ENCODE results near the gene ANO7.
"Not testable (repeated sequence)": the region's sequence is repeated elsewhere in the genome, so short reads cannot be mapped to it uniquely, and the experiment has no call there.

ANO7 gene

DNA sequence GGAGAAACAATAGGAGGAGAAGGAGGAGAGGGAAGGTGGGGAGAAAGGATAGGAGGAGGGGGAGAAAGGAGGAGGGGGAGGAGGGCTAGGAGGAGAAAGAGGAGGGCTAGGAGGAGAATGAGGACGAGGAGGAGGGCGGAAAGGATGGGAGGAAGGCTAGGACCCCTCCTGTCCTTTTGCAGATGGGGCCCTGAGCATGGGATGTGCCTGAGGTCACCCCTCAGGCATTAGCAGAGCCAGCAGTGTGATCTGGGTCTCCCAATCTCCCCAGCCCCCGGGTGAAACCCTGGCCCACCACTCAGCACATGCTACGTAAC is 601 bp upstream of the ANO7 start:
- Mint-ChIP-seq H3K4me3 (no peak overlapping the region), H3K27ac (no peak overlapping the region), H3K27me3 (no peaks in the 10 kb centered on the region), H3K4me1 (ENCODE audit: low read depth in 2 of 2) (no peaks in the 10 kb centered on the region), H3K36me3 (ENCODE audit: insufficient read depth) (peaks cover under 1% of the 10 kb centered on the region), H3K9me3 (no peaks in the 10 kb centered on the region)
- DNase-seq (no peak), ATAC-seq (replicated peaks) (no peak)

DNA sequence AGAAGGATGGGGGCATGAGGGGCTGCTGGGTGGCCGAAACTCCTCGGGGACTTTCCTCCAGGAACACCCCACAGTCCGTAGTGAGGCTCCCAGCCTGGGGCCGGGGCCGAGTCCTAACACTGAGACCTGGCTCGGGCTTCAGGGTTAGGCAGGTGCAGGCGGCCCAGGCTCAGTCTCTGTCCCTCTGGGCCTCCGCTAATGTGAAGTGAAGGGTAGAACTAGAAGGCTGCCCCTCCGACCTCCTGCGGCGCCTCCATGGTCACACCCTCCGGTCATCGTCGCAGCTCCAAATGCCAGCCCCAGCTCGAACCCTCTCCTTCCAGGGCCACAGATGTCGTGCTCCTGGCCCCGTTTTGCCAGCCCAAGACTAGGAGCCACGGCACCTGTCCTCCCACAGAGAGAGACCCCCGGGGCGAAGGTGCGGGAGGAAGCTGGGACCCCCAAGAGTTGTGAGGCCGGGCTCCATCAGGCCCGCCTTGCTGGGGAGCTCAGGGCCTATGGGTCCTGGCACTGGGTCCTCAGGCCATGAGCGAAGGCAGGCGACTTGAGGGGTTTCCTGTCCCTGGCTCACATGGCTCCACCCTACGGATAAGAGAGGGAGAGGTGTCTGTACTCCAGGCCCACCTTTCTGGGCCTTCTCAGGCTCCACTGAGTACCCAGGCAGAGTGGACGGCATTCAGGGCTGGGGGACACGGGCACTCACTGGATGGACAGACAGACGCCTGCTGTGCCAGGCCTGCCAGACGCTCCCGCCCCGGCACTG is 797 bp downstream of the ANO7 start:
- no peak overlapping the region for H3K4me3 Mint-ChIP-seq
- H3K36me3 Mint-ChIP-seq (ENCODE audit: insufficient read depth), result no peaks in the 10 kb centered on the region
- no peak overlapping the region for H3K27ac Mint-ChIP-seq
- no peak for ATAC-seq (replicated peaks)
- H3K4me1 Mint-ChIP-seq (ENCODE audit: low read depth in 2 of 2), result no peaks in the 10 kb centered on the region
- H3K27me3 Mint-ChIP-seq, result no peaks in the 10 kb centered on the region
- no peak for DNase-seq
- no peaks in the 10 kb centered on the region for H3K9me3 Mint-ChIP-seq

DNA sequence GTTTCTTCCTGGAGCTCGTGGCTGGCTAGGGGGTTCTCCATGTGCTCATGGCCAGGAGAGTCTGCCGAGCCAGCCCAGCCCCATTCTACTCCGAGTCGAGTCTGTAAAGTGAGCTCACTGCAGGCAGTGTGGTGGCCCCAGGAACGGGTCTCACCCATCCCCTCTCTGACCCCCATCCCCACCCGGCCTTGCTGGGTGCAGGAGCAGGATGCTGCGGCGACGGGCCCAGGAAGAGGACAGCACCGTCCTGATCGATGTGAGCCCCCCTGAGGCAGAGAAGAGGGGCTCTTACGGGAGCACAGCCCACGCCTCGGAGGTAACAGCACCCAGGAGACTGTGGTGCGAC is 1.4 kb downstream of the ANO7 start:
- Mint-ChIP-seq H3K27ac (no peak overlapping the region), H3K27me3 (no peaks in the 10 kb centered on the region), H3K9me3 (no peaks in the 10 kb centered on the region), H3K4me1 (ENCODE audit: low read depth in 2 of 2) (no peaks in the 10 kb centered on the region), H3K4me3 (no peak overlapping the region), H3K36me3 (ENCODE audit: insufficient read depth) (no peaks in the 10 kb centered on the region)
- ATAC-seq (replicated peaks) (no peak), DNase-seq (no peak)

DNA sequence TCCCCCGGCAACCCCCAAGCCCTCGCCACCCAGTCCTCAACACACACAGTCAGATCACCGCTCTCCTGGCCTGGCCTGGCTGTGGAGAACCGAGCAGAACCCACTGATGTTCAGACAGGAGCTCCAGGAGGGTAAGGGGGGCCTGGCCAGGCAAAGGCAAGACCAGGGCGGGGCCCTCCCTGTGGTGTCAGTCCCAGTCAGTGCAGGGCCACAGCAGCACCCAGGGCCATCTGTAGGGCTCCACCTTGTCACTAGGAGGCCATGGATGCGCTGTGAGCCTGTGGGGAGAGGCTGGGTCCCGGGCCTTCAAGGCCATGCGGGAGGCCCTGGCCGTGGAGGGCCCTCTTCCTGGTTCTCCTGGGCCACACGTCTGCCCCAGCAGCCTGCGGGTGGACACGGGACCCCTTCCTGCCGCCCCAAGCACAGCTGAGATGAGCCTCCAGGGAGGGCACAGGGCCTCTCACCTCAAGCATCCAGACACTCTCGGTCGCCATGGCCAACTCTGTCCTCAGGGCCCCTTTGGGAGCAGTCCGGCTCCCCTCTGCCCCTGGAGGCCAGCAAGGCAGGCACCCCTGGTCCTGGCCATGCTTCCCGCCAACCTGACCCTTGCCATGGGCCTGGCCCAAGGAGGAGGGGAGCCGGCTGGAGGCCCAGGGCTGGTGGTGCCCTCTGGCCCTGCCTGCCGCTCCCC is 2.0 kb downstream of the ANO7 start:
- H3K4me3 Mint-ChIP-seq, result no peak overlapping the region
- no peak overlapping the region for H3K27ac Mint-ChIP-seq
- H3K9me3 Mint-ChIP-seq, result no peaks in the 10 kb centered on the region
- DNase-seq (no peak), ATAC-seq (replicated peaks) (no peak)
- H3K27me3 Mint-ChIP-seq, result no peaks in the 10 kb centered on the region
- H3K36me3 Mint-ChIP-seq (ENCODE audit: insufficient read depth), result no peaks in the 10 kb centered on the region
- H3K4me1 Mint-ChIP-seq (ENCODE audit: low read depth in 2 of 2), result no peaks in the 10 kb centered on the region

DNA sequence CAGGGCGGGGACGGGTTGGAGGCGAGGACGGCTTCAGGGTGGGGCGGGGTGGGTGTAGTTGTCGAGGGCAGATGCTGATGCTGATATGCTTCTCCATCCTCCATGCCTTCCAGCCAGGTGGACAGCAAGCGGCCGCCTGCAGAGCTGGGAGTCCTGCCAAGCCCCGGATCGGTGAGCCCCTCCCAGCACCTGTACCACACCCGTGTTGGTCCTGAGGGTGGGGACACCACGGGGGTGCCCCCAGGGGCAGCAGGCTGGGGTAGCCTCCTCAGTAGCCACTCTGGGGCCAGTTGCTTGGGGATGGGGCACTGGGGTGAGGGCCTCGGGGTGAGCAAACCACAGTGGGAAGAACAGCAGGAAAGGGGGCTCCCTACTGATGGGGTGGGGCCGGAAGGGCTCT is 2.6 kb downstream of the ANO7 start:
- DNase-seq (no peak), ATAC-seq (replicated peaks) (no peak)
- no peak overlapping the region for H3K4me3 Mint-ChIP-seq
- no peaks in the 10 kb centered on the region for H3K4me1 Mint-ChIP-seq (ENCODE audit: low read depth in 2 of 2)
- H3K27ac Mint-ChIP-seq, result no peak overlapping the region
- no peaks in the 10 kb centered on the region for H3K27me3 Mint-ChIP-seq
- H3K36me3 Mint-ChIP-seq (ENCODE audit: insufficient read depth), result no peaks in the 10 kb centered on the region
- no peaks in the 10 kb centered on the region for H3K9me3 Mint-ChIP-seq

DNA sequence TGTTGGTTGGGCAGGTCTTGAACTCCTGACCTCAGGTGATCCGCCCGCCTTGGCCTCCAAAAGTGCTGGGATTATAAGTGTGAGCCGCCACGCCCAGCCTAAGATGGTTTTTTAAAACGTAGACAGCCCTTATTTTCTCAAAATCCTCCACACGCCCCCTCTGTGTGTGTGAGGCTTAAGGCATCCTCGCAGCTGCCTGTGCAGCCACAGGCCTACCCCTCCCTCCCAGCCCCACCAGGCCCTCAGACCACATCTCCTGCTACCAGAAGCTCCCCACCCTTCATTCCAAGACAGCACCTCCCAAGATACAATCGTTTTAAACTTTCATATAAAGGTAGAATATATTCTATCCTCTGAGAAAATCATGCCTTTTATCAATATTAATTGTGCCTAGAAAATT is 4.8 kb downstream of the ANO7 start:
- Mint-ChIP-seq H3K9me3 (no peaks in the 10 kb centered on the region), H3K4me3 (no peak overlapping the region), H3K27me3 (no peaks in the 10 kb centered on the region), H3K27ac (no peak overlapping the region), H3K4me1 (ENCODE audit: low read depth in 2 of 2) (no peaks in the 10 kb centered on the region), H3K36me3 (ENCODE audit: insufficient read depth) (no peaks in the 10 kb centered on the region)
- ATAC-seq (replicated peaks), result no peak
- no peak for DNase-seq

DNA sequence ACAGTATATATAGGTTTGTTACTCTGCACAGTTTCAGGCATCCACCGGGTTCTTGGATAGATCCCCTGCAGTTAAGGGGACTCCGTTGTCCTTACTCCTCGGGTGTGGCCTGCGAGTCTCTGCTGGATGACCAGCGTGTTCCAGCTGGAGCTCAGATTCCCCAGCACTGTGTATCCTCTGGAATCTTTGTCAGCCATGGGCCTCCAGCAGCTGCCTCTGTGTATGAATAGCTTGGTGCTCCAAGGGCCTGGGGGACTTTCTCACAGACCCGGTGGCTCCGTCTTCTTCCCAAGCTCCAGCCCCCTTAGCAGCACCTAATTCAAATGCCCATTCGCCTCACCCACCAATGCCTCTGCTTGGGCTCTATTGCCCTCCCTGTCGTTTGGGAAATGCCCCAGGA is 6.3 kb downstream of the ANO7 start:
- ATAC-seq (replicated peaks) (no peak), DNase-seq (no peak)
- no peak overlapping the region for H3K4me3 Mint-ChIP-seq
- no peaks in the 10 kb centered on the region for H3K9me3 Mint-ChIP-seq
- H3K4me1 Mint-ChIP-seq (ENCODE audit: low read depth in 2 of 2), result no peaks in the 10 kb centered on the region
- peaks cover under 1% of the 10 kb centered on the region for H3K36me3 Mint-ChIP-seq (ENCODE audit: insufficient read depth)
- no peak overlapping the region for H3K27ac Mint-ChIP-seq
- H3K27me3 Mint-ChIP-seq, result no peaks in the 10 kb centered on the region

DNA sequence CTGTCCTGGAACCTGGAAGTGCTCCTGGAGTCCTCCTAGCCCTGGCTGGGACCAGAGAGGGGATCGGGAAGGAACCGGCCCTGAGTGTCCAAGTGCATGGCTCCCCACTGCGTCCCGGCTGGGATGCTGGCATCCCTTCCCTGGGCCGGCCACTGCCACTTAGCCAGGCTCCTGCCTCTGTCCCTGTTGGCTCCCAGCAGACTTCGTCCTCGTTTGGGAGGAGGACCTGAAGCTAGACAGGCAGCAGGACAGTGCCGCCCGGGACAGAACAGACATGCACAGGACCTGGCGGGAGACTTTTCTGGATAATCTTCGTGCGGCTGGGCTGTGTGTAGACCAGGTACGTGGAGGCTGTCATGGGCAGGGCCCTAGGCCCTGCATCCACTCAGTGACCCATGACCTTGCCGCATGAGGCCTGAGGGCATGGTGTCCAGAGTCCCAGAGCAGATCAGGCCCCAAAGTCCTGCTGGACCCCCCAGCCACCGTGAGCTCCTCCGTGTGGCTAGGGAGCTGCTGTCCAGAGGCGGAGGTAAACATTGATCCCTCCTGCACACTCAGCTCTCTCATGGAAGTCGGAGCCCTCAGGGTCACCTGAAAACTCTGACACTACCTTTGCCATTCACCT is 7.1 kb downstream of the ANO7 start:
- Mint-ChIP-seq H3K4me1 (ENCODE audit: low read depth in 2 of 2) (no peaks in the 10 kb centered on the region), H3K27me3 (no peaks in the 10 kb centered on the region), H3K36me3 (ENCODE audit: insufficient read depth) (peaks cover 3% of the 10 kb centered on the region), H3K27ac (no peak overlapping the region), H3K9me3 (no peaks in the 10 kb centered on the region), H3K4me3 (no peak overlapping the region)
- DNase-seq (no peak), ATAC-seq (replicated peaks) (no peak)

DNA sequence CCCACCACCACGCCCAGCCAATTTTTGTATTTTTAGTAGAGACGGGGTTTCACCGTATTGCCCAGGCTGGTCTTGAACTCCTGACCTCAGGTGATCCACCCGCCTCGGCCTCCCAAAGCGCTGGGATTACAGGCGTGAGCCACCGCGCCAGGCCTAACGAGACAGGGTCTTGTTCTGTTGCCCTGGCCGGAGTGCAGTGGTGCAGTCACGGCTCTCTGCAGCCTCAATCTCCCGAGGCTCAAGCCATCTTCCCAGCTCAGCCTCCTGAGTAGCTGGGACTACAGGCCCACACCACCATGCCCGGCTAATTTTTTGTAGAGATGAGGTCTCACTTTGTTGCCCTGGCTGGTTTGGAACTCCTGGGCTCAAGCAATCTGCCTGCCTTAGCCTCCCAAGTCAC is 8.8 kb downstream of the ANO7 start:
- not testable (repeated sequence) for ATAC-seq (replicated peaks); H3K27me3 Mint-ChIP-seq; H3K4me1 Mint-ChIP-seq (ENCODE audit: low read depth in 2 of 2); H3K27ac Mint-ChIP-seq; DNase-seq; H3K36me3 Mint-ChIP-seq (ENCODE audit: insufficient read depth); H3K9me3 Mint-ChIP-seq; H3K4me3 Mint-ChIP-seq

DNA sequence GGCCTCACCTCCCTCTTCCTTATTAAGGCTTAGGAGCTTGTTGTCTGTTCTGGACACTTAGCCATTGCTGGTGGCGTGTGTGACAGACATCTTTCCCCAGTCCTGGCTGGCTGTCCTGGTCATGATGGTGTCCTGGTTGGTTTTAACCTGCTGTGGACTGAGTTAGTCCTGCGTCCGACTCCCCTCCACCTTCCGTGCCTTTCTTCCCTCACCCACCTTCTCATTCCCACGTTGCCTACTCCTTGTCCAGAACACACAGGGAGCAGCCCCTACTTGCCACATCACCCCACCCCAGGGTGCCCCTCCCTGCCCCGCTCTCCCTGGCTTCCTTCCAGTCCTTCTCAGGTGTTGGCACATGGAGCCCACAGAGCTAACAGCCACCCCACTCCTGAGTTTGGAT is 9.5 kb downstream of the ANO7 start:
- Mint-ChIP-seq H3K4me3 (no peak overlapping the region), H3K27ac (no peak overlapping the region), H3K36me3 (ENCODE audit: insufficient read depth) (peaks cover 3% of the 10 kb centered on the region), H3K4me1 (ENCODE audit: low read depth in 2 of 2) (no peaks in the 10 kb centered on the region), H3K27me3 (no peaks in the 10 kb centered on the region), H3K9me3 (no peaks in the 10 kb centered on the region)
- ATAC-seq (replicated peaks) (no peak), DNase-seq (no peak)

DNA sequence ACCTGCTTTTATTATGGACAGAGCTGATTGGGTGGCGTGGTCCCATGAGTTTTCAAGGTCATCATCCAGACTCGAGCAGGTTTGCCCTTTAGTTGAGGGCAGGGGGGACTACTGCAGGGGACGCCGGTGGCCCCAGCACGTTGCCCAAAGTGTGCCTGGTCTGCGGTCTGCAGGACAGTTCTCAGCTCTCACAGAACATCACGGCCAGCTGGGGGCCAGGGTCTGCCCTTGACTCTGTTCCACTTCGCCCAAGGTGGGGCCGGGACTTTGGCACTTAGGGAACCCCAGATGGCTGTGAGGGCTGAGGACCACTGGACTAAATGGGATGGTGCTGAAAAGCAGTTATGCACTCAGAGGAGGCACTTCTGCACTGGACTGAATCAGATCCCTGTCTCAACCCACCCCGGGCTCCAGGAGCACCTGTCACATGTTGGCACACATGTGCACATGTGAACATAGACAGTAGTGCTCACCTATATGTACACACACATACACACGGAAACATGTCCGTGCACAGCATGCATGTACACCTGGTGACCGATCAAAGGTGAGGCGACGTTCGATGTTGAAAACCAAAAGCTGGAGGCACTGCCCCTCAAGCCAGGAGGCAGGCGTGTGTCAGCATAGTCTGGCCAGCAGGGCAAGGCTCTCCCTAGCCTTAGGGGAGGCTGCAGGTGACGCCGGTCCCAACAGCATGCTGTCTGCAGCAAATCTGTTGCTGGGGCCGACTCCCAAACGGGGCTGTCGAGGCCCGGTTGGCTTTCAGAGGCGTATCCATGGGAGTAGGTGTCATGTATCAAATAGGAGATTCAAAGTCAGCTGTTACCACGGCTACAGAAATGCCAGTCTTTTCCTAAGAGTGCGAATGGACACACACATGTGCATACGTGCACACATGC is 10.2 kb downstream of the ANO7 start:
- ATAC-seq (replicated peaks) (no peak), DNase-seq (no peak)
- no peak overlapping the region for H3K4me3 Mint-ChIP-seq
- H3K9me3 Mint-ChIP-seq, result no peaks in the 10 kb centered on the region
- H3K27ac Mint-ChIP-seq, result no peak overlapping the region
- H3K27me3 Mint-ChIP-seq, result no peaks in the 10 kb centered on the region
- peaks cover 3% of the 10 kb centered on the region for H3K36me3 Mint-ChIP-seq (ENCODE audit: insufficient read depth)
- no peaks in the 10 kb centered on the region for H3K4me1 Mint-ChIP-seq (ENCODE audit: low read depth in 2 of 2)

DNA sequence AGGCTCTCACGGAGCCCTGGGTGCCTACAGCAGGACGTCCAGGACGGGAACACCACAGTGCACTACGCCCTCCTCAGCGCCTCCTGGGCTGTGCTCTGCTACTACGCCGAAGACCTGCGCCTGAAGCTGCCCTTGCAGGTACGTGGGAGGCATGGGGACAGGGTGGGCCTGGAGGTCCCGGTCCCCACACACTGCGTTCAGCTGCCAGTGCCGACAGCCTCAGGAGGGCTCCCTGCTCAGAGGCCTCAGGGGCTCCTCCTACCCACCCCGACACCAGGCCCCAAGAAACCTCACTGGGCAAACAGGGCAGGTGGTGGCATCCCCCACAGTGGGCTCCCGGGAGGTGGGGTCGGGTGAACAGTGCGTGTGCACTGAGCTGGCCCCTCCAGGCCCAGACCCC is 10.8 kb downstream of the ANO7 start:
- H3K36me3 Mint-ChIP-seq (ENCODE audit: insufficient read depth), result peaks cover 3% of the 10 kb centered on the region
- no peak for ATAC-seq (replicated peaks)
- no peak overlapping the region for H3K4me3 Mint-ChIP-seq
- no peaks in the 10 kb centered on the region for H3K9me3 Mint-ChIP-seq
- H3K4me1 Mint-ChIP-seq (ENCODE audit: low read depth in 2 of 2), result no peaks in the 10 kb centered on the region
- no peak overlapping the region for H3K27ac Mint-ChIP-seq
- no peaks in the 10 kb centered on the region for H3K27me3 Mint-ChIP-seq
- no peak for DNase-seq

DNA sequence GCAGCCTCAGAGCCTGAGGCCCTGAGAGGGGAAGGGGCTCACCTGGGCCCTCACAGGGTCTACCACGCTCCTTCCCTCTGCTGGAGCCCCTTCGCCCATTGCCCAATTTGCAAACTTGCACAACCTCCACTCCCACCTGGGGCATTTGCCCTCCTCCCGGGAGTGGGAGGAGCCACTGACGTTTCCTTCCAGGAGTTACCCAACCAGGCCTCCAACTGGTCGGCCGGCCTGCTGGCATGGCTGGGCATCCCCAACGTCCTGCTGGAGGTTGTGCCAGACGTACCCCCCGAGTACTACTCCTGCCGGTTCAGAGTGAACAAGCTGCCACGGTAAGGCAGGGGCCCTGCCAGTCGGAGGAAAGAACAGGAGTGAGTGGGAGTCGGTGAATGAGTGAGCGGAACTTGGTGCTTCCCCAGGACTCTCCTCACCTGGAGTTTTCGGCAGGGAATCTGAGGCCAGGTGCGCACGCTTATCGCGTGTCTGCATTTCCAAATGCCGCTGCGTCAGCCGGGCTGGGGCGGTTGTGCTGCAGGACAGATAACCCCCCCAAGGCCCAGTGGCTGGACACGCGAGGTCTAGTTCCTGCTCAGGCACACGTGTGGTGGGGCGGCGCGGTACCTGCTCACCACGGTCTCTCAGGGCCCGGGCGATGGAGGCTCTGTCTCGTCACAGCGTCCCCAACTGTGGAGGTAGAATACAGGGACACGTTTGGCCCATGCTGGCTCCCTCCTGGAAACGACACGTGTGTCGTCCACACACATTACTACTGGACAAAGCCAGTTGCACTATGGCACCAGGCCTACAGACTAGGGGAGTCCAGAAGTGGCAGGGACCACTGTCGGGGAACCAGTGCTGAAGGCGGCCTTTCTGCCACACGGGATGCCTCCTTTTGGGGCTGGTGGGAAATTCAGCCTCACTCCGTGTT is 11.7 kb downstream of the ANO7 start:
- H3K9me3 Mint-ChIP-seq, result no peaks in the 10 kb centered on the region

More for the DNA sequence above, 11.7 kb downstream of the ANO7 start:
- Mint-ChIP-seq H3K4me1 (ENCODE audit: low read depth in 2 of 2) (no peaks in the 10 kb centered on the region), H3K27ac (no peak overlapping the region), H3K4me3 (no peak overlapping the region), H3K27me3 (no peaks in the 10 kb centered on the region), H3K36me3 (ENCODE audit: insufficient read depth) (peaks cover 7% of the 10 kb centered on the region)
- ATAC-seq (replicated peaks), result no peak
- no peak for DNase-seq

Measured in effector memory CD8-positive, alpha-beta T cell (primary cell).